Endothelial cell of umbilical vein (primary cell): ENCODE measurements around the gene GHRHR. TPM values are rescaled to one million over a fixed set of nuclear protein-coding genes. Genes with fewer than 3 reads are reported as not detected.

Experiments
- BruUV-seq: library from RNA; stranded (reverse); fragments of 400-500 nt; replicated peaks from 2 replicates; lab custom pipeline; 2021; lab: Mats Ljungman, UMichigan
- CTCF ChIA-PET: fragments of 300-600, 350-600 bp; sonication (Branson Sonifier 250); formaldehyde crosslinking; loops from one replicate; lab custom pipeline; 2021; ENCODE audit warnings: antibody characterized with exemption, inconsistent platforms; lab: Charles Lee
- POLR2A ChIA-PET: fragments of 300-600, 350-600 bp; sonication (Branson Sonifier 250); formaldehyde crosslinking; loops from one replicate; lab custom pipeline; 2021; ENCODE audit warnings: antibody characterized with exemption, inconsistent platforms; lab: Charles Lee
- DNase-seq: peaks from one replicate; pipeline ENCODE4 v3.0.0-alpha.2; 2011; ENCODE audit warnings: low read depth, low spot score
- FAIRE-seq: peaks from 2 replicates; lab custom pipeline; 2011; peaks lifted over from hg19 to GRCh38; lab: Jason Lieb, UNC
- H2AFZ ChIP-seq: 2 replicates; pipeline ENCODE4 v1.6.0; 2012; ENCODE audit warnings: low read depth, low read length, control low read depth, inconsistent platforms
- H3K27ac ChIP-seq: 2 replicates; pipeline ENCODE4 v1.5.1; 2011; ENCODE audit warnings: low read depth, mild to moderate bottlenecking, control low read depth, low read length, moderate library complexity; ENCODE audit not compliant: insufficient read depth
- H3K27me3 ChIP-seq, 2 experiments: 2 replicates each; pipeline versions ENCODE4 v1.6.0 to v1.6.1; 2011; ENCODE audit warnings: low read length in 2 of 2, mixed read lengths in 1 of 2; ENCODE audit not compliant: control insufficient read depth in 2 of 2, insufficient read depth in 2 of 2
- H3K36me3 ChIP-seq, 2 experiments: 2 replicates in 1 of 2; 3 replicates in 1 of 2; pipeline ENCODE4 v1.5.1; 2011; ENCODE audit warnings: low read length in 2 of 2, mild to moderate bottlenecking in 1 of 2, moderate library complexity in 1 of 2; ENCODE audit not compliant: control insufficient read depth in 2 of 2, insufficient read depth in 2 of 2; ENCODE audit errors: extremely low read depth in 1 of 2
- H3K4me1 ChIP-seq: 3 replicates; pipeline ENCODE4 v1.5.1; 2011; ENCODE audit warnings: mild to moderate bottlenecking, low read length; ENCODE audit not compliant: control insufficient read depth, insufficient read depth; ENCODE audit errors: extremely low read depth
- H3K4me2 ChIP-seq: 2 replicates; pipeline ENCODE4 v1.6.1; 2011; ENCODE audit warnings: low read length, control low read depth, mixed read lengths; ENCODE audit not compliant: insufficient read depth
- H3K4me3 ChIP-seq, 3 experiments: fragments of 200-600 bp in 1 of 3; sonication (generic), shearing (Covaris generic) in 1 of 3; replicated peaks in 1 of 3; 2 replicates each; pipeline ENCODE4 v1.5.1; 2011 to 2016; ENCODE audit warnings: control low read depth in 3 of 3, low read length in 3 of 3, mild to moderate bottlenecking in 2 of 3, inconsistent platforms in 1 of 3, low read depth in 1 of 3, moderate library complexity in 1 of 3; ENCODE audit not compliant: insufficient read depth in 1 of 3
- H3K79me2 ChIP-seq: 2 replicates; pipeline ENCODE4 v1.6.0; 2012; ENCODE audit warnings: low read length, inconsistent platforms; ENCODE audit not compliant: control insufficient read depth, insufficient read depth
- H3K9ac ChIP-seq: replicated peaks from 2 replicates; pipeline ENCODE3; 2011; ENCODE audit warnings: low read length, control low read depth; ENCODE audit not compliant: insufficient read depth; ENCODE audit errors: extremely low read depth
- H3K9me1 ChIP-seq: replicated peaks from 3 replicates; pipeline ENCODE4 v1.6.0; 2011; ENCODE audit warnings: mild to moderate bottlenecking, low read length; ENCODE audit not compliant: control insufficient read depth, insufficient read depth; ENCODE audit errors: extremely low read depth
- H3K9me3 ChIP-seq: replicated peaks from 2 replicates; pipeline ENCODE4 v1.5.1; 2012; ENCODE audit warnings: low read length, inconsistent platforms; ENCODE audit not compliant: control insufficient read depth, insufficient read depth
- H4K20me1 ChIP-seq: replicated peaks from 2 replicates; pipeline ENCODE3; 2011; ENCODE audit warnings: mild to moderate bottlenecking, low read length; ENCODE audit not compliant: control insufficient read depth, insufficient read depth; ENCODE audit errors: extremely low read depth
- EZH2 ChIP-seq: IDR thresholded peaks from 2 replicates; pipeline ENCODE4 v1.6.1; 2012; ENCODE audit warnings: borderline replicate concordance, low read depth, mild to moderate bottlenecking, moderate library complexity, low read length, inconsistent platforms; ENCODE audit not compliant: severe bottlenecking
- FOS ChIP-seq: IDR thresholded peaks from 2 replicates; pipeline ENCODE4 v1.6.1; 2011; ENCODE audit warnings: mild to moderate bottlenecking, low read length, moderate library complexity, borderline replicate concordance; ENCODE audit not compliant: insufficient read depth
- GATA2 ChIP-seq: IDR thresholded peaks from 2 replicates; pipeline ENCODE4 v1.7.0; 2011; ENCODE audit warnings: low read depth, mild to moderate bottlenecking, moderate library complexity, mixed read lengths, low read length; ENCODE audit not compliant: insufficient read length, insufficient read depth
- MYC ChIP-seq: IDR thresholded peaks from one replicate; pipeline ENCODE4 v1.6.1; 2011; ENCODE audit warnings: mild to moderate bottlenecking, low read depth, low read length
- POLR2A ChIP-seq: IDR thresholded peaks from 2 replicates; pipeline ENCODE4 v1.6.1; 2012; ENCODE audit warnings: low read depth, mild to moderate bottlenecking, control low read depth, low read length
- POLR2AphosphoS5 ChIP-seq: IDR thresholded peaks from 2 replicates; pipeline ENCODE4 v1.6.1; 2012; ENCODE audit warnings: low read depth, mild to moderate bottlenecking, control low read depth, low read length, moderate library complexity; ENCODE audit not compliant: insufficient read depth
- dilution Hi-C: fragments of 300-500 bp; cut with MboI; formaldehyde crosslinking; loops from one replicate; pipeline ENCODE4 v1.15.0; 2019; ENCODE audit warnings: low sequenced_read_pairs; ENCODE audit not compliant: extremely low pct_ligation_motif_present
- intact Hi-C: fragments of 100-400 bp; cut with micrococcal nuclease; formaldehyde crosslinking; loops from one replicate; pipeline ENCODE4 v1.10.0; 2022
- polyA plus RNA-seq, 4 experiments: library from polyadenylated mRNA; depleted of rRNA in 3 of 4; stranded (reverse) in 3 of 4; unstranded in 1 of 4; fragments of >200 nt; gene quantifications; 2 replicates each; pipeline versions ENCODE4 v1.2.1 to v1.2.3, GENCODE V29; 2011 to 2012; ENCODE audit warnings: missing spikeins in 1 of 4
- total RNA-seq: library from RNA; stranded (reverse); gene quantifications from 2 replicates; pipeline ENCODE4 v1.2.3, GENCODE V29; 2021
- TF ChIP-seq, protein P1 (sequence below), 2 donors: IDR thresholded peaks; 1 replicate in 1 of 2; 2 replicates in 1 of 2; pipeline ENCODE4 v1.5.1; 2011; ENCODE audit warnings: low read length in 2 of 2, mild to moderate bottlenecking in 2 of 2, moderate library complexity in 2 of 2, control low read depth in 1 of 2, inconsistent platforms in 1 of 2, low read depth in 1 of 2; ENCODE audit not compliant: insufficient read depth in 1 of 2; ENCODE audit errors: extremely low read depth in 1 of 2

The GHRHR gene
- total and polyA plus RNA-seq, 2 donors (not counting 3 experiments of a cell fraction or from before 2014, with no cell fraction given), result not detected

GRCh38 chr7:30987936-30988335, 24.2 kb downstream of the GHRHR start:
- H2AFZ ChIP-seq, result no peak overlapping the region
- H3K9me3 ChIP-seq, result no peaks in the 10 kb centered on the region
- BruUV-seq, result no TSS peak
- ChIA-PET POLR2A (no interaction called here), CTCF (interaction anchor here (18.6 kb wide), 1 partner anchor 136 kb away, joined by 1079 read pairs; no protein-coding TSS in a partner anchor)
- no peaks in the 10 kb centered on the region for H3K36me3 ChIP-seq
- H4K20me1 ChIP-seq, result no peaks in the 10 kb centered on the region
- FAIRE-seq (no peak), DNase-seq (no peak)
- no peaks in the 10 kb centered on the region for H3K27me3 ChIP-seq
- no peak overlapping the region for H3K27ac ChIP-seq
- TF ChIP-seq EZH2, result no peak
- TF ChIP-seq POLR2A, result no peak
- TF ChIP-seq, protein P1, sequence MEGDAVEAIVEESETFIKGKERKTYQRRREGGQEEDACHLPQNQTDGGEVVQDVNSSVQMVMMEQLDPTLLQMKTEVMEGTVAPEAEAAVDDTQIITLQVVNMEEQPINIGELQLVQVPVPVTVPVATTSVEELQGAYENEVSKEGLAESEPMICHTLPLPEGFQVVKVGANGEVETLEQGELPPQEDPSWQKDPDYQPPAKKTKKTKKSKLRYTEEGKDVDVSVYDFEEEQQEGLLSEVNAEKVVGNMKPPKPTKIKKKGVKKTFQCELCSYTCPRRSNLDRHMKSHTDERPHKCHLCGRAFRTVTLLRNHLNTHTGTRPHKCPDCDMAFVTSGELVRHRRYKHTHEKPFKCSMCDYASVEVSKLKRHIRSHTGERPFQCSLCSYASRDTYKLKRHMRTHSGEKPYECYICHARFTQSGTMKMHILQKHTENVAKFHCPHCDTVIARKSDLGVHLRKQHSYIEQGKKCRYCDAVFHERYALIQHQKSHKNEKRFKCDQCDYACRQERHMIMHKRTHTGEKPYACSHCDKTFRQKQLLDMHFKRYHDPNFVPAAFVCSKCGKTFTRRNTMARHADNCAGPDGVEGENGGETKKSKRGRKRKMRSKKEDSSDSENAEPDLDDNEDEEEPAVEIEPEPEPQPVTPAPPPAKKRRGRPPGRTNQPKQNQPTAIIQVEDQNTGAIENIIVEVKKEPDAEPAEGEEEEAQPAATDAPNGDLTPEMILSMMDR (IDR thresholded peaks at IDR 0.05; ENCODE audit: extremely low read depth in 1 of 2, insufficient read depth in 1 of 2, low read depth in 1 of 2, low read length in 2 of 2), result no peak
- TF ChIP-seq POLR2AphosphoS5, result no peak
- TF ChIP-seq FOS, result no peak
- no peak for TF ChIP-seq MYC
- no peak for TF ChIP-seq GATA2
- H3K4me2 ChIP-seq, result no peak overlapping the region
- H3K9me1 ChIP-seq, result no peaks in the 10 kb centered on the region
- no peaks in the 10 kb centered on the region for H3K79me2 ChIP-seq
- dilution Hi-C loops, result no loop called here
- no peak overlapping the region for H3K9ac ChIP-seq
- H3K4me3 ChIP-seq, result no peak overlapping the region
- H3K4me1 ChIP-seq, result peaks cover 26% of the 10 kb centered on the region
- intact Hi-C loops, result no loop called here
